Upper lobe of left lung (tissue), 6 donors: ENCODE results near the gene PCBP3. TPM values are rescaled to one million over a fixed set of nuclear protein-coding genes. Genes with fewer than 3 reads are reported as not detected.
A peak's percentile ranks its signal among the peaks of the same experiment; 100 is the strongest.

Source experiments
- ATAC-seq, 2 donors: fragments of 200-7000 bp; cut with Tn5 transposase; one replicate each; pipeline ENCODE4 v1.9.1; 2022; ENCODE audit warnings: mild to moderate bottlenecking in 2 of 2, moderate library complexity in 2 of 2; ENCODE audit not compliant: low FRiP score in 2 of 2
- DNase-seq, 2 donors: peaks; one replicate each; pipeline ENCODE4 v3.0.0-alpha.2; 2019 to 2020
- H3K27ac ChIP-seq, 4 donors: fragments of 200-600 bp; sonication (generic); one replicate each; pipeline ENCODE4 v1.5.1; 2016 to 2019
- H3K27me3 ChIP-seq, 4 donors: fragments of 200-600 bp; sonication (generic); one replicate each; pipeline ENCODE4 v1.5.1; 2017 to 2019
- H3K36me3 ChIP-seq, 4 donors: fragments of 200-600 bp; sonication (generic); one replicate each; pipeline ENCODE4 v1.5.1; 2016 to 2019
- H3K4me1 ChIP-seq, 4 donors: fragments of 200-600 bp; sonication (generic); one replicate each; pipeline ENCODE4 v1.5.1; 2018 to 2019
- H3K4me3 ChIP-seq, 4 donors: fragments of 200-600 bp; sonication (generic); one replicate each; pipeline ENCODE4 v1.5.1; 2017 to 2019; ENCODE audit warnings: mild to moderate bottlenecking in 2 of 4, moderate library complexity in 1 of 4
- H3K9me3 ChIP-seq, 4 donors: fragments of 200-600 bp; sonication (generic); one replicate each; pipeline ENCODE4 v1.5.1; 2018 to 2019
- CTCF ChIP-seq, 6 experiments: fragments of 450-650 bp in 4 of 6; fragments of 200-600 bp in 2 of 6; sonication (generic) in 2 of 6; IDR thresholded peaks; one replicate each; pipeline ENCODE4 v1.5.1; 2016 to 2019; ENCODE audit warnings: antibody characterized with exemption in 6 of 6
- EP300 ChIP-seq, 4 donors: sonication (generic); formaldehyde crosslinking; IDR thresholded peaks; one replicate each; pipeline ENCODE4 v1.5.1; 2017; ENCODE audit warnings: antibody characterized with exemption in 4 of 4, control low read depth in 2 of 4
- POLR2A ChIP-seq, 4 donors: fragments of 450-650 bp; IDR thresholded peaks; one replicate each; pipeline ENCODE4 v1.5.1; 2016 to 2017; ENCODE audit warnings: antibody characterized with exemption in 4 of 4, mild to moderate bottlenecking in 2 of 4
- POLR2AphosphoS5 ChIP-seq, 2 donors: sonication (generic); formaldehyde crosslinking; IDR thresholded peaks; one replicate each; pipeline ENCODE4 v1.5.1; 2017; ENCODE audit warnings: antibody characterized with exemption in 2 of 2
- WGBS, 2 donors: methylation state at CpG; one replicate each; pipeline ENCODE4 v1.1.5; 2017 to 2018; 5-methylcytosine and 5-hydroxymethylcytosine counted together
- total RNA-seq, 6 donors: library from RNA; depleted of rRNA in 4 of 6; stranded (reverse); fragments of >200 nt in 4 of 6; gene quantifications; one replicate each; pipeline versions ENCODE4 v1.1.0 to v1.2.1, GENCODE V29; 2016 to 2021
- donor health status: DM: no; HTN: no; CAD: no; lungs with moderate emphysema.
- donor health status: DM: no; HTN: yes; CAD: no; lungs with severe emphysema.

Gene PCBP3
- total RNA-seq, 6 donors from 2014 or later: 0.78 to 10.5 (median 3.3) TPM

- 69% methylated on average over 9 to 11 of the region's 11 CpGs for WGBS, 2 donors
- peaks cover 0 to 7% (median 2%) of the 10 kb centered on the region in 4 donors for H3K27me3 ChIP-seq
- TF ChIP-seq CTCF (IDR thresholded peaks at IDR 0.05): no peak
- TF ChIP-seq POLR2AphosphoS5 (IDR thresholded peaks at IDR 0.05): no peak
- TF ChIP-seq POLR2A (IDR thresholded peaks at IDR 0.05): no peak
- no peak for ATAC-seq
- H3K9me3 ChIP-seq: no peaks in the 10 kb centered on the region
- no peaks in the 10 kb centered on the region for H3K36me3 ChIP-seq
- no peak for DNase-seq
- no peak overlapping the region for H3K4me3 ChIP-seq
- H3K4me1 ChIP-seq: peaks cover 0 to 34% (median 3%) of the 10 kb centered on the region in 4 donors
- no peak overlapping the region for H3K27ac ChIP-seq
Observed at GRCh38 chr21:45639206-45640000, 4.1 kb upstream of the PCBP3 start.

GRCh38 chr21:45640001-45640887 is 3.3 kb upstream of the PCBP3 start:
- Histone ChIP-seq H3K27me3 (peaks cover 0 to 7% (median 2%) of the 10 kb centered on the region in 4 donors), H3K4me3 (no peak overlapping the region), H3K4me1 (peaks cover 0 to 37% (median 3%) of the 10 kb centered on the region in 4 donors), H3K36me3 (no peaks in the 10 kb centered on the region), H3K27ac (peak overlapping the region in 1 of 4 donors; percentile 9), H3K9me3 (no peaks in the 10 kb centered on the region)
- ATAC-seq (no peak), DNase-seq (no peak)
- TF ChIP-seq EP300 (IDR thresholded peaks at IDR 0.05) (no peak), POLR2A (IDR thresholded peaks at IDR 0.05) (no peak)
- WGBS, 2 donors: 44 to 54% methylated on average over 5 to 6 of the region's 6 CpGs

GRCh38 chr21:45640888-45641479 is 2.5 kb upstream of the PCBP3 start:
- no peaks in the 10 kb centered on the region for H3K9me3 ChIP-seq
- no peak overlapping the region for H3K4me3 ChIP-seq
- 58 to 71% methylated on average over 9 to 23 of the region's 23 CpGs for WGBS, 2 donors
- peak overlapping the region in 1 of 4 donors; percentile 39 for H3K27ac ChIP-seq
- no peak for TF ChIP-seq CTCF (IDR thresholded peaks at IDR 0.05)
- no peak for TF ChIP-seq POLR2A (IDR thresholded peaks at IDR 0.05)
- TF ChIP-seq EP300 (IDR thresholded peaks at IDR 0.05): no peak
- no peak for TF ChIP-seq POLR2AphosphoS5 (IDR thresholded peaks at IDR 0.05)
- DNase-seq (peak in 1 of 2 donors; percentile 85), ATAC-seq (no peak)
- peaks cover 0 to 37% (median 3%) of the 10 kb centered on the region in 4 donors for H3K4me1 ChIP-seq
- no peaks in the 10 kb centered on the region for H3K36me3 ChIP-seq
- peaks cover 0 to 7% (median 2%) of the 10 kb centered on the region in 4 donors for H3K27me3 ChIP-seq

GRCh38 chr21:45641480-45642035 is 2.0 kb upstream of the PCBP3 start:
- H3K36me3 ChIP-seq: no peaks in the 10 kb centered on the region
- H3K4me3 ChIP-seq: no peak overlapping the region
- H3K27me3 ChIP-seq: peaks cover 0 to 7% (median 2%) of the 10 kb centered on the region in 4 donors
- peak overlapping the region in 1 of 4 donors; percentile 39 for H3K27ac ChIP-seq
- TF ChIP-seq CTCF (IDR thresholded peaks at IDR 0.05): no peak
- no peak for TF ChIP-seq POLR2A (IDR thresholded peaks at IDR 0.05)
- TF ChIP-seq POLR2AphosphoS5 (IDR thresholded peaks at IDR 0.05): no peak
- TF ChIP-seq EP300 (IDR thresholded peaks at IDR 0.05): no peak
- ATAC-seq: no peak
- WGBS, 2 donors: 67 to 73% methylated on average over 26 to 31 of the region's 31 CpGs
- DNase-seq: peak in 1 of 2 donors; percentile 75
- no peaks in the 10 kb centered on the region for H3K9me3 ChIP-seq
- H3K4me1 ChIP-seq: peaks cover 0 to 37% (median 3%) of the 10 kb centered on the region in 4 donors
